GM10847 (cell line): ENCODE measurements around the gene KRT3.

Experiments used
- POLR2A ChIP-seq: IDR thresholded peaks from 2 replicates; pipeline ENCODE4 v1.6.1; 2011; ENCODE audit not compliant: insufficient read length; ENCODE audit errors: extremely low read depth

Gene KRT3

GRCh38 chr12:52812749-52813148 lies 16.8 kb upstream of the KRT3 start:
- TF ChIP-seq POLR2A, result no peak

GRCh38 chr12:52812073-52812400 lies 16.1 kb upstream of the KRT3 start:
- no peak for TF ChIP-seq POLR2A

- TF ChIP-seq POLR2A, result no peak
These were observed 15.5 kb upstream of the KRT3 start for GRCh38 chr12:52811191-52812072.

GRCh38 chr12:52810554-52810953 lies 14.6 kb upstream of the KRT3 start:
- TF ChIP-seq POLR2A, result no peak

- no peak for TF ChIP-seq POLR2A
These were observed 13.2 kb upstream of the KRT3 start for GRCh38 chr12:52809166-52809565.

GRCh38 chr12:52808573-52809160 lies 12.8 kb upstream of the KRT3 start:
- TF ChIP-seq POLR2A, result no peak

GRCh38 chr12:52807544-52808470 lies 11.9 kb upstream of the KRT3 start:
- TF ChIP-seq POLR2A, result no peak

- TF ChIP-seq POLR2A, result no peak
These were observed 11.1 kb upstream of the KRT3 start for GRCh38 chr12:52806821-52807543.

- TF ChIP-seq POLR2A, result no peak
These were observed 10.4 kb upstream of the KRT3 start for GRCh38 chr12:52806169-52806811.

- TF ChIP-seq POLR2A, result no peak
These were observed 9.8 kb upstream of the KRT3 start for GRCh38 chr12:52805739-52806138.

- TF ChIP-seq POLR2A, result no peak
These were observed 9.1 kb upstream of the KRT3 start for GRCh38 chr12:52805000-52805399.

GRCh38 chr12:52802442-52802841 lies 6.5 kb upstream of the KRT3 start:
- TF ChIP-seq POLR2A, result no peak

- no peak for TF ChIP-seq POLR2A
These were observed 5.9 kb upstream of the KRT3 start for GRCh38 chr12:52801773-52802172.

- no peak for TF ChIP-seq POLR2A
These were observed 4.5 kb upstream of the KRT3 start for GRCh38 chr12:52800259-52800917.
